ENCODE measurements around the gene DPY19L2. TPM values are rescaled to one million over a fixed set of nuclear protein-coding genes. Genes with fewer than 3 reads are reported as not detected.
"Not testable (repeated sequence)": the region's sequence is repeated elsewhere in the genome, so short reads cannot be mapped to it uniquely, and the experiment has no call there.

DPY19L2 gene
- polyA plus RNA-seq, 2 of the 4 experiments (the other 2 are of a cell fraction): 3.7 to 5.8 TPM

GRCh38 chr12:63558445-63558844, 109.8 kb downstream of the DPY19L2 start:
- H3K9me3 ChIP-seq; POLR2A ChIA-PET; DNase-seq (ENCODE audit: low read depth in 1 of 2, low spot score in 1 of 2); CTCF ChIA-PET; FAIRE-seq; H3K4me2 ChIP-seq; H3K4me3 ChIP-seq; ATAC-seq; H3K27ac ChIP-seq; H3K4me1 ChIP-seq: not testable (repeated sequence)
- WGBS (ENCODE audit: missing lambda C conversion rate): 52% methylated on average over 6 of the region's 6 CpGs

DNA sequence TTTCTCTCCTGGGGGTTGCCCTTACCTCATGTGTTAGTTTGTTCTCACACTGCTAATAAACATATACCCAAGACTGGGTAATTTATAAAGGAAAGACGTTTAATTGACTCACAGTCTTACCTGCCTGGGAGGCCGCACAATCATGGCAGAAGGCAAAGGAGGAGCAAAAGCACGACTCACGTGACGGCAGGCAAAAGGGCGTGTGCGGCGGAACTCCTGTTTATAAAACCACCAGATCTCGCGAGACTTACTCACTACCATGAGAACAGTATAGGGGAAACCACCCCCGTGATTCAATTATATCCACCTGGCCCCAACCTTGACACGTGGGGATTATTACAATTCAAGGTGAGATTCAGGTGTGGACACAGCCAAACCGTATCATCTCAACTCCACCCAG, 116.9 kb downstream of the DPY19L2 start:
- POLR2A ChIA-PET, FAIRE-seq: not testable (repeated sequence)

DNA sequence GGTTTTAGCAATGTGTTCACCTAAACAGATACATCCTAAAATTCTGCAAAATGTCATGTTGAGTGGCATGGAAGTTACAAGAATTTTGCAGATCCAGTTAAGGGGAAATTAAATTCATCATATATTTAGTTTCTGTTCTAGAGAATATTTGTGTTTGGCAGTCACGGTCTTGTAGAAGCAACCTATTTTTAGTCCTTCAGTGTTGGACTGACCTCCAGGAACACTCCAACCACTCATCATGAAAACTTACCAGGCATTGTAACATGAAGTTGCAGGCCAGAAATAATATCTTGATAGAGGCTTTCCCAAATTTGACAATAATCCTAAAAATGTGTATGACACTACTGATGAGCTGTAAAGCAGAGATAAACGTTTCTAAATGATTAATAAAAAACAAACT, 119.3 kb downstream of the DPY19L2 start:
- ATAC-seq; H3K4me2 ChIP-seq; DNase-seq (ENCODE audit: low read depth in 1 of 2, low spot score in 1 of 2); H3K4me3 ChIP-seq; H3K27ac ChIP-seq; FAIRE-seq; POLR2A ChIA-PET; H3K4me1 ChIP-seq; H3K9me3 ChIP-seq: not testable (repeated sequence)
- WGBS (ENCODE audit: missing lambda C conversion rate): 41% methylated on average over 2 of the region's 2 CpGs
- CTCF ChIA-PET: interaction anchor here (0.7 kb wide), 1 partner anchor 272 kb away, joined by 3 read pairs; no protein-coding TSS in a partner anchor

More for the DNA sequence above, 116.9 kb downstream of the DPY19L2 start:
- H3K4me1 ChIP-seq; H3K4me2 ChIP-seq; CTCF ChIA-PET; H3K9me3 ChIP-seq; ATAC-seq; H3K27ac ChIP-seq; DNase-seq (ENCODE audit: low read depth in 1 of 2, low spot score in 1 of 2); H3K4me3 ChIP-seq: not testable (repeated sequence)
- 59% methylated on average over 13 of the region's 13 CpGs for WGBS (ENCODE audit: missing lambda C conversion rate)

GRCh38 chr12:63545298-63545916, 122.9 kb downstream of the DPY19L2 start:
- H3K4me3 ChIP-seq; FAIRE-seq; DNase-seq (ENCODE audit: low read depth in 1 of 2, low spot score in 1 of 2); ATAC-seq; CTCF ChIA-PET; H3K9me3 ChIP-seq; H3K4me2 ChIP-seq; H3K27ac ChIP-seq; POLR2A ChIA-PET; H3K4me1 ChIP-seq: not testable (repeated sequence)
- WGBS (ENCODE audit: missing lambda C conversion rate): 6% methylated on average over 4 of the region's 5 CpGs
- TF ChIP-seq MAFK (IDR thresholded peaks at IDR 0.05; ENCODE audit: partially characterized antibody): peak; percentile 78

DNA sequence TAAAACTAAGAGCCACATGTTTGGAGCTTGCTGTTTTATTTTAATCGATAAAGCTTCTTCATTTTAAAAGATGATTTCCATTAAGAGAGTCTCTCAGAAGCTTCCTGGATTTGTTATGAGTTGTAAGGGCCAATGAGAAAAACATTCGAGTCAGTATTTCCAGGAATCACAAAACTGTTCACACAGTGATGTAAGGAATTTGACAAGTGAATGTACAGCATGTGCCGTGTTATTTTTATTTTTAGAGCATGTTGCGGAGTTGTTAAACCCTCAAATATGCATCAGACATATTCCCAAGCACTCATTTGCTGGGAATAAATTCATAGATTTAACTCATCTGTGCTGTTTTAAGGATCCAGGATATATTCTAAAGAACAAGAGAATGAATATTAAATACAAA, 129.6 kb downstream of the DPY19L2 start:
- H3K27ac ChIP-seq; H3K4me2 ChIP-seq; DNase-seq (ENCODE audit: low read depth in 1 of 2, low spot score in 1 of 2); CTCF ChIA-PET; H3K9me3 ChIP-seq; ATAC-seq; H3K4me1 ChIP-seq; POLR2A ChIA-PET; H3K4me3 ChIP-seq: not testable (repeated sequence)
- peak; percentile 65 for FAIRE-seq
- 29% methylated on average over 4 of the region's 4 CpGs for WGBS (ENCODE audit: missing lambda C conversion rate)

DNA sequence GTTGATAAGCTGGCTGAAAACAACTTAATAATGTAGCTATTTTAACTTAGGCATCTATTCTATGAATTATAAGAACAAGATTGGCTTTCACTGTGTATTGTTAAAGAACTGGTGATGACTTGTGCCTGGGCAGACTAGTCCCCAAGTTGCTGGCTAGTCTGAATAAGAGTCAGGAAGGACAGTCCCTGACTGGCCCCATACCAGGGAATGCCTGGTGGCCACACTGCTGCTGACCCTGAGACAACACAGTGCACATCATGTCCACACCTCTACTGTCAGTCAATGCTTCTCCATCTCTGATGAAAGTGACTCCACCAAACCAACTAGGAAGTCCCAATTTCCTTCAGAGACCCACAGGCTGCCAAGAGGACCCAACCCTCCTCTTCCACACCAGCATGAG, 130.5 kb downstream of the DPY19L2 start:
- ATAC-seq: peak in 1 of 2 experiments; percentile 27; a peak in 1 of 6 replicates
- H3K27ac ChIP-seq; FAIRE-seq; CTCF ChIA-PET; H3K4me2 ChIP-seq; H3K9me3 ChIP-seq; DNase-seq (ENCODE audit: low read depth in 1 of 2, low spot score in 1 of 2); POLR2A ChIA-PET; H3K4me3 ChIP-seq; H3K4me1 ChIP-seq: not testable (repeated sequence)

DNA sequence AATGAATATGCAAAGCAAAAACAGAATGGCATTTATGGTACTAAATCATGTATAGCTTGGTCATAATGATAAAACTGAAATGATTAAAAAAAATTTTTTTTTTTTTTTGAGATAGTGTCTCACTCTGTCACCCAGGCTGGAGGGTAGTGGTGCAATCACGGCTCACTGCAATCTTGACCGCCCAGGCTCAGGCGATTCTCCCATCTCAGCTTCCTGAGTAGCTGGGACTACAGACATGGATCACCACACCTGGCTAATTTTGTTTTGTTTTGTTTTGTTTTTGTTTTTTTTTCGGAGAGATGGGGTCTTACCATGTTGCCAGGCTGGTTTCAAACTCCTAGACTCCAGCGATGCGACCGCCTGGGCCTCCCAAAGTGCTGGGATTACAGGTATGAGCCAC, 138.7 kb downstream of the DPY19L2 start:
- H3K4me2 ChIP-seq; DNase-seq (ENCODE audit: low read depth in 1 of 2, low spot score in 1 of 2); H3K4me1 ChIP-seq; H3K9me3 ChIP-seq; FAIRE-seq; POLR2A ChIA-PET; H3K27ac ChIP-seq; H3K4me3 ChIP-seq; ATAC-seq: not testable (repeated sequence)
- WGBS (ENCODE audit: missing lambda C conversion rate): 65% methylated on average over 7 of the region's 7 CpGs
- CTCF ChIA-PET: interaction anchor here (1.8 kb wide), 1 partner anchor 272 kb away, joined by 4 read pairs; no protein-coding TSS in a partner anchor

DNA sequence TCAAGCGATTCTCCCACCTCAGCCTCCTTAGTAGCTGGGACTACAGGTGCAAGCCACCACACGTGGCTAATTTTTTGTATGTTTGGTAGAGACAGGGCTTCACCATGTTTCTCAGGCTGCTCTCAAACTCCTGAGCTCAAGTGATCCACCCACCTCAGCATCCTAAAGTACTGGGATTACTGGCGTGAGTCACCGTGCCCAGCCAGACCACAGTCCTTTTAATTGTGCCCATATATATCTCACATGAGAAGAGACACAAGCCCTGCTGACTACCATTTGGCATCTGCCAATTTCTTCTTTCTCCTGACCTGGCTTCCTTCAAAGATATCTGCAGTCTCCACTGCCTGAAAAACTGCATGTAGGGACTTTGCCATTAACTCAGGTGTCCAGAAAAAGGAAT, 142.5 kb downstream of the DPY19L2 start:
- no peaks in the 10 kb centered on the region for H3K9me3 ChIP-seq
- H3K27ac ChIP-seq: no peak overlapping the region
- ATAC-seq: no peak
- H3K4me3 ChIP-seq: no peak overlapping the region
- ChIA-PET CTCF (no interaction called here), POLR2A (no interaction called here)
- no peak for FAIRE-seq
- no peak overlapping the region for H3K4me2 ChIP-seq
- TF ChIP-seq TP53 (CRISPR knock-in tag; IDR thresholded peaks at IDR 0.05) (no peak), ZNF302 (CRISPR knock-in tag; IDR thresholded peaks at IDR 0.05) (no peak), JUNB (IDR thresholded peaks at IDR 0.05) (no peak), NR3C1 (IDR thresholded peaks at IDR 0.05) (no peak), GATA3 (IDR thresholded peaks at IDR 0.05; ENCODE audit: borderline replicate concordance) (no peak), JUN (IDR thresholded peaks at IDR 0.05) (no peak), HES2 (IDR thresholded peaks at IDR 0.05) (no peak)
- DNase-seq (ENCODE audit: low read depth in 1 of 2, low spot score in 1 of 2): no peak
- H3K4me1 ChIP-seq: no peaks in the 10 kb centered on the region
- WGBS (ENCODE audit: missing lambda C conversion rate): 66% methylated on average over 4 of the region's 4 CpGs

All from A549 (cell line).